Gastrocnemius medialis (tissue), 4 donors: ENCODE results near the gene ELMO1.

Source experiments
- CTCF ChIP-seq, 5 experiments: fragments of 450-650 bp in 3 of 5; fragments of 200-600 bp in 2 of 5; sonication (generic) in 2 of 5; IDR thresholded peaks in 4 of 5; conservative IDR thresholded peaks in 1 of 5; 1 replicate in 4 of 5; 2 replicates in 1 of 5; pipeline ENCODE4 v1.5.1; 2016 to 2019; ENCODE audit warnings: antibody characterized with exemption in 5 of 5, mild to moderate bottlenecking in 3 of 5, moderate library complexity in 3 of 5
- POLR2A ChIP-seq, 2 donors: fragments of 450-650 bp; IDR thresholded peaks; one replicate each; pipeline ENCODE4 v1.6.1; 2017; ENCODE audit warnings: antibody characterized with exemption in 2 of 2, mild to moderate bottlenecking in 2 of 2, moderate library complexity in 2 of 2

- TF ChIP-seq POLR2A (IDR thresholded peaks at IDR 0.05) (no peak), CTCF (IDR thresholded peaks at IDR 0.05 in 4 of 5, conservative IDR thresholded peaks at IDR 0.05 in 1 of 5) (no peak)
These were observed 81.7 kb downstream of the ELMO1 start for GRCh38 chr7:37367010-37367409.
